HCT116 (cell line): ENCODE results near the gene CDK5R1. TPM values are rescaled to one million over a fixed set of nuclear protein-coding genes. Genes with fewer than 3 reads are reported as not detected.

Experiments
- ATAC-seq: fragments of 200-7000 bp; cut with Tn5 transposase; 2 replicates; pipeline ENCODE4 v1.9.1; 2020; ENCODE audit warnings: mild to moderate bottlenecking, moderate library complexity
- BruUV-seq: library from RNA; stranded (reverse); fragments of 400-500 nt; replicated peaks from 2 replicates; lab custom pipeline; 2021; lab: Mats Ljungman, UMichigan
- CTCF ChIA-PET: fragments of 300-600 bp; sonication (Branson Sonifier 250); formaldehyde crosslinking; loops from one replicate; lab custom pipeline; 2021; ENCODE audit warnings: antibody characterized with exemption; lab: Charles Lee
- POLR2A ChIA-PET: fragments of 300-600, 350-600 bp; sonication (Branson Sonifier 250); formaldehyde crosslinking; loops from one replicate; lab custom pipeline; 2021; ENCODE audit warnings: antibody characterized with exemption; lab: Charles Lee
- RAD21 ChIA-PET, 2 experiments: fragments of 300-600 bp; sonication (Branson Sonifier 250); formaldehyde crosslinking; loops; one replicate each; lab custom pipeline; 2023; ENCODE audit warnings: low total read pairs in 2 of 2; ENCODE audit not compliant: uncharacterized antibody in 2 of 2, unreplicated experiment in 2 of 2, low non-redundant PET in 1 of 2; lab: Charles Lee
- DNase-seq: peaks from one replicate; pipeline ENCODE4 v3.0.0-alpha.2; 2010; ENCODE audit warnings: low read depth, low spot score
- H2AFZ ChIP-seq: fragments of 200-600 bp; shearing (Covaris generic), sonication (generic); 2 replicates; pipeline ENCODE4 v1.6.1; 2017; ENCODE audit warnings: low read depth, mixed run types, mixed read lengths, antibody characterized with exemption, low read length; ENCODE audit not compliant: poor library complexity, severe bottlenecking
- H3K27ac ChIP-seq: 2 replicates; pipeline ENCODE4 v1.5.1; 2012; ENCODE audit warnings: low read depth, low read length
- H3K27me3 ChIP-seq: fragments of 200-600 bp; sonication (generic); 2 replicates; pipeline ENCODE4 v1.6.1; 2016; ENCODE audit warnings: mixed run types, low read length, mixed read lengths; ENCODE audit not compliant: insufficient read depth
- H3K36me3 ChIP-seq, 2 experiments: fragments of 200-500 bp in 1 of 2; fragments of 200-600 bp in 1 of 2; sonication (Bioruptor generic) in 1 of 2; sonication (generic) in 1 of 2; 2 replicates each; pipeline versions ENCODE4 v1.5.1 to v1.6.1; 2014 to 2016; ENCODE audit warnings: low read length in 2 of 2, inconsistent platforms in 1 of 2, mixed read lengths in 1 of 2, mixed run types in 1 of 2; ENCODE audit not compliant: insufficient read depth in 2 of 2, control insufficient read depth in 1 of 2
- H3K4me1 ChIP-seq, 2 experiments: fragments of 200-600 bp in 1 of 2; sonication (generic) in 1 of 2; 2 replicates each; pipeline versions ENCODE4 v1.5.1 to v1.6.1; 2012 to 2017; ENCODE audit warnings: low read length in 2 of 2, inconsistent platforms in 1 of 2, mild to moderate bottlenecking in 1 of 2, mixed read lengths in 1 of 2, mixed run types in 1 of 2, moderate library complexity in 1 of 2; ENCODE audit not compliant: insufficient read depth in 2 of 2, control insufficient read depth in 1 of 2
- H3K4me2 ChIP-seq: fragments of 200-600 bp; sonication (generic); 2 replicates; pipeline ENCODE4 v1.6.1; 2017; ENCODE audit warnings: mixed run types, low read length, mixed read lengths
- H3K4me3 ChIP-seq, 2 experiments: fragments of 200-600 bp in 1 of 2; sonication (generic) in 1 of 2; replicated peaks in 1 of 2; 2 replicates each; pipeline ENCODE4 v1.5.1; 2011 to 2016; ENCODE audit warnings: low read length in 2 of 2, control low read depth in 1 of 2, low read depth in 1 of 2, mild to moderate bottlenecking in 1 of 2, mixed read lengths in 1 of 2, mixed run types in 1 of 2
- H3K79me2 ChIP-seq: fragments of 200-600 bp; sonication (generic); 2 replicates; pipeline ENCODE4 v1.6.1; 2017; ENCODE audit warnings: mild to moderate bottlenecking, mixed run types, low read length, moderate library complexity, mixed read lengths; ENCODE audit not compliant: insufficient read depth
- H3K9ac ChIP-seq: fragments of 200-600 bp; sonication (generic); 2 replicates; pipeline ENCODE4 v1.6.1; 2016; ENCODE audit warnings: low read length, mixed read lengths
- H3K9me2 ChIP-seq: fragments of 200-600 bp; sonication (generic), shearing (Covaris generic); 2 replicates; pipeline ENCODE4 v1.6.1; 2017; ENCODE audit warnings: mixed run types, mild to moderate bottlenecking, moderate library complexity; ENCODE audit not compliant: insufficient read depth
- H3K9me3 ChIP-seq, 2 experiments: fragments of 200-500 bp in 1 of 2; fragments of 200-600 bp in 1 of 2; sonication (Bioruptor generic) in 1 of 2; sonication (generic) in 1 of 2; 2 replicates each; pipeline ENCODE4 v1.6.1; 2014 to 2017; ENCODE audit warnings: low read length in 2 of 2, mixed read lengths in 2 of 2, inconsistent platforms in 1 of 2, low read depth in 1 of 2, mild to moderate bottlenecking in 1 of 2, mixed run types in 1 of 2, moderate library complexity in 1 of 2; ENCODE audit not compliant: control insufficient read depth in 1 of 2, insufficient read depth in 1 of 2
- H4K20me1 ChIP-seq: fragments of 200-600 bp; sonication (generic), shearing (Covaris generic); 2 replicates; pipeline ENCODE4 v1.6.1; 2017; ENCODE audit warnings: mixed run types, mild to moderate bottlenecking, moderate library complexity; ENCODE audit not compliant: insufficient read depth
- CEBPB ChIP-seq: IDR thresholded peaks from 2 replicates; pipeline ENCODE4 v1.6.1; 2012; ENCODE audit warnings: low read depth
- ELF1 ChIP-seq: IDR thresholded peaks from 2 replicates; pipeline ENCODE4 v1.6.1; 2012; ENCODE audit warnings: low read depth, borderline replicate concordance
- EZH2 ChIP-seq: fragments of 200-600 bp; sonication (generic); IDR thresholded peaks from 2 replicates; pipeline ENCODE4 v1.6.1; 2017; ENCODE audit warnings: antibody characterized with exemption, mixed run types
- SIN3A ChIP-seq: IDR thresholded peaks from 2 replicates; pipeline ENCODE4 v1.6.1; 2012; ENCODE audit warnings: low read depth
- intact Hi-C: fragments of 100-400 bp; cut with micrococcal nuclease; formaldehyde crosslinking; loops from 2 replicates; pipeline ENCODE4 v1.10.0; 2022
- total RNA-seq: library from RNA; stranded (reverse); gene quantifications from one replicate; pipeline ENCODE4 v1.2.1, GENCODE V29; 2021; ENCODE audit not compliant: unreplicated experiment
- TF ChIP-seq, protein P1 (sequence below): IDR thresholded peaks from 2 replicates; pipeline ENCODE4 v1.6.1; 2012
- TF ChIP-seq, protein P2 (sequence below): IDR thresholded peaks from 2 replicates; pipeline ENCODE4 v1.6.1; 2011; ENCODE audit warnings: mild to moderate bottlenecking, low read length, moderate library complexity; ENCODE audit not compliant: insufficient replicate concordance; ENCODE audit errors: extremely low read depth

CDK5R1 gene
- total RNA-seq, 1 experiment from 2014 or later = 5.4 TPM

DNA sequence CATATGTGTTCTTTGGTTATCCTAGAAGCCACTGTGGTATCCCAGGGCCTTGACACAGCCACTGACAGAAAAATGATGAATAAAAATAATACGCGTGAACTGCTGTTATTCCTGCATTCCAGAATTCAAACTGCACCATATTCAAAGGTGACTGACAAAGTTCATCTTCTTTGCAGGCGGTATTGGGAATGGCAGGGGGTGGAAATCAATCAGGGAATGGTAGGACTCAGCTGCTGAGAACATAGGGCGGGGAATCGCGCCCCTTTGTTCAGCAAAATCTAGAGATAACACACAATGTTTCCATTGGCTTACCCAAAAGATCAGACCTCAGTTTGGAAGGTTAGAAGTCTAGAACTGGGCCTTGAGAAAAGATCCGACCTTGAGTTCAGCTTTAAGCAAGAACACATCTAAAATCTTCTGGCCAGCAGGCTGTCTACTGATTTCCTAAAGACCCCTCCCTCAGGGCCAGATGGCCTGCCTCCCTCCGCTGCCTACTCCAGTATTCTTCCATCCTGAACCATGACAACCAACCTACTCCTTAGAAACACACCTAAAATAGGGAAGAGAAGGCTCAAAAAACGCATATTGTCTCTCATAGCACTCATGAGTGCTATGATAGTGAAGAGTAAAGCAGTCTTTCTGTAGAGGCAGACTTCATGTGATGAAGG, 34.1 kb downstream of the CDK5R1 start:
- ChIA-PET POLR2A (no interaction called here), CTCF (no interaction called here), RAD21 (no interaction called here)
- TF ChIP-seq, protein P1, sequence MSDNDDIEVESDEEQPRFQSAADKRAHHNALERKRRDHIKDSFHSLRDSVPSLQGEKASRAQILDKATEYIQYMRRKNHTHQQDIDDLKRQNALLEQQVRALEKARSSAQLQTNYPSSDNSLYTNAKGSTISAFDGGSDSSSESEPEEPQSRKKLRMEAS = no peak
- TF ChIP-seq CEBPB (no peak), SIN3A (no peak)
- no peak overlapping the region for H3K4me2 ChIP-seq
- BruUV-seq = no TSS peak
- H3K9ac ChIP-seq = no peak overlapping the region
- H3K9me2 ChIP-seq = no peaks in the 10 kb centered on the region
- ATAC-seq = no peak
- H3K27me3 ChIP-seq = no peaks in the 10 kb centered on the region
- H3K27ac ChIP-seq = no peak overlapping the region
- no peaks in the 10 kb centered on the region for H3K36me3 ChIP-seq
- DNase-seq = no peak
- intact Hi-C loops = no loop called here
- no peak overlapping the region for H3K4me3 ChIP-seq
- no peaks in the 10 kb centered on the region for H3K79me2 ChIP-seq
- no peaks in the 10 kb centered on the region for H3K9me3 ChIP-seq
- no peak overlapping the region for H2AFZ ChIP-seq
- no peaks in the 10 kb centered on the region for H4K20me1 ChIP-seq
- H3K4me1 ChIP-seq = peaks cover 8 to 11% of the 10 kb centered on the region in 2 experiments

DNA sequence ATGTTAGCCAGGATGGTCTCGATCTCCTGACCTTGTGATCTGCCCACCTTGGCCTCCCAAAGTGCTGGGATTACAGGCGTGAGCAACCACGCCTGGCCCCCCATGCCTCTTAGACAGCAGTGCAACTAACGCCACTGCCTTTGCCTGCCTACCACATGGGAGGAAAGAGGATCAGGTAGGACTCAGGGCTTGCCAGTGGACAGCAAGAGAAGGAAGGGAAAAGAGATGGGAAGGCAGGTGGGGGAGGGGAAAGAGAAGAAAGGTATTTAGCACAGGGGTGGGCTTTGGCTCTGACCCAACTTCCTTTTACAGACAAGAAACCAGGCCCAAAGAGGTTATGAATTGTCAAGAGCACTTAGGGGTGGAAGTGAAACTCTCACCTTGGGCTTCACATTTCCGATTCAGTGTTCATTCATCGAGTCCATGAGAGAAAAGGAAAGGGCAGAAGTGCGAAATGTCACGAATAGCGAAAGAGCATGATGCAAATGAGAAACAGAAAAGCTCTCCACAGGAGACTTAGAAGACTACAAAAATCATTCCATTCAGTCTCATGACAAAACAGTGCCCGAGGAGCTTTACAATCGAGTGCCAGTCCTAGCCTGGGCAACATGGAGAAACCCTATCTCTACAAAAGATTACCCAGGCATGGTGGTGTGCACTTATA, 36.4 kb downstream of the CDK5R1 start:
- Histone ChIP-seq H4K20me1 (no peaks in the 10 kb centered on the region), H3K4me3 (no peak overlapping the region), H3K9me3 (no peaks in the 10 kb centered on the region), H2AFZ (no peak overlapping the region), H3K9me2 (no peaks in the 10 kb centered on the region), H3K36me3 (no peaks in the 10 kb centered on the region), H3K27ac (no peak overlapping the region), H3K27me3 (no peaks in the 10 kb centered on the region), H3K4me1 (peaks cover 8 to 11% of the 10 kb centered on the region in 2 experiments), H3K79me2 (no peaks in the 10 kb centered on the region), H3K9ac (no peak overlapping the region), H3K4me2 (no peak overlapping the region)
- intact Hi-C loops = no loop called here
- TF ChIP-seq ELF1 = no peak
- TF ChIP-seq, protein P2, sequence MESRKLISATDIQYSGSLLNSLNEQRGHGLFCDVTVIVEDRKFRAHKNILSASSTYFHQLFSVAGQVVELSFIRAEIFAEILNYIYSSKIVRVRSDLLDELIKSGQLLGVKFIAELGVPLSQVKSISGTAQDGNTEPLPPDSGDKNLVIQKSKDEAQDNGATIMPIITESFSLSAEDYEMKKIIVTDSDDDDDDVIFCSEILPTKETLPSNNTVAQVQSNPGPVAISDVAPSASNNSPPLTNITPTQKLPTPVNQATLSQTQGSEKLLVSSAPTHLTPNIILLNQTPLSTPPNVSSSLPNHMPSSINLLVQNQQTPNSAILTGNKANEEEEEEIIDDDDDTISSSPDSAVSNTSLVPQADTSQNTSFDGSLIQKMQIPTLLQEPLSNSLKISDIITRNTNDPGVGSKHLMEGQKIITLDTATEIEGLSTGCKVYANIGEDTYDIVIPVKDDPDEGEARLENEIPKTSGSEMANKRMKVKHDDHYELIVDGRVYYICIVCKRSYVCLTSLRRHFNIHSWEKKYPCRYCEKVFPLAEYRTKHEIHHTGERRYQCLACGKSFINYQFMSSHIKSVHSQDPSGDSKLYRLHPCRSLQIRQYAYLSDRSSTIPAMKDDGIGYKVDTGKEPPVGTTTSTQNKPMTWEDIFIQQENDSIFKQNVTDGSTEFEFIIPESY = no peak
- no peak for TF ChIP-seq EZH2
- no peak for TF ChIP-seq SIN3A
- RAD21 ChIA-PET = no interaction called here
- POLR2A ChIA-PET = no interaction called here
- DNase-seq = no peak
- BruUV-seq = no TSS peak
- CTCF ChIA-PET = no interaction called here
- ATAC-seq = no peak
